Ectodermal cell (in vitro differentiated cells): ENCODE data around the gene C12orf75.
"Not testable (repeated sequence)": the region's sequence is repeated elsewhere in the genome, so short reads cannot be mapped to it uniquely, and the experiment has no call there.

Experiments used
- H3K27ac ChIP-seq: 2 replicates; pipeline ENCODE4 v1.7.0; 2013; ENCODE audit warnings: mild to moderate bottlenecking, low read depth, low read length; ENCODE audit not compliant: insufficient read depth, poor library complexity, severe bottlenecking
- H3K27me3 ChIP-seq: 2 replicates; pipeline ENCODE4 v1.7.0; 2013; ENCODE audit warnings: mild to moderate bottlenecking, low read length; ENCODE audit not compliant: insufficient read depth, control insufficient read depth, poor library complexity, severe bottlenecking
- H3K36me3 ChIP-seq: one replicate; pipeline ENCODE4 v1.7.0; 2013; ENCODE audit warnings: low read length; ENCODE audit not compliant: control insufficient read depth, insufficient read depth
- H3K4me1 ChIP-seq: one replicate; pipeline ENCODE4 v1.7.0; 2013; ENCODE audit warnings: low read length; ENCODE audit not compliant: control insufficient read depth, insufficient read depth
- H3K4me3 ChIP-seq: 2 replicates; pipeline ENCODE4 v1.7.0; 2013; ENCODE audit warnings: low read depth, low read length, control low read depth; ENCODE audit not compliant: insufficient read depth
- H3K9me3 ChIP-seq: 2 replicates; pipeline ENCODE4 v1.7.0; 2013; ENCODE audit warnings: mild to moderate bottlenecking, low read length, moderate library complexity; ENCODE audit not compliant: control insufficient read depth
- WGBS, 2 experiments: methylation state at CpG; one replicate each; pipeline ENCODE4 v1.1.7; 2013; ENCODE audit warnings: missing lambda C conversion rate in 2 of 2; 5-methylcytosine and 5-hydroxymethylcytosine counted together

The C12orf75 gene

GRCh38 chr12:105334001-105334400 is 3.5 kb downstream of the C12orf75 start:
- Histone ChIP-seq H3K4me3 (no peak overlapping the region), H3K9me3 (no peaks in the 10 kb centered on the region), H3K4me1 (peaks cover 12% of the 10 kb centered on the region), H3K36me3 (no peaks in the 10 kb centered on the region), H3K27me3 (peaks cover 18% of the 10 kb centered on the region), H3K27ac (no peak overlapping the region)
- WGBS, 2 experiments = 87 to 92% methylated on average over 3 of the region's 3 CpGs

GRCh38 chr12:105334582-105334981 is 4.1 kb downstream of the C12orf75 start:
- WGBS, 2 experiments = 59 to 76% methylated on average over 4 of the region's 4 CpGs
- Histone ChIP-seq H3K4me1 (peaks cover 12% of the 10 kb centered on the region), H3K27ac (no peak overlapping the region), H3K9me3 (no peaks in the 10 kb centered on the region), H3K27me3 (peaks cover 17% of the 10 kb centered on the region), H3K36me3 (no peaks in the 10 kb centered on the region), H3K4me3 (no peak overlapping the region)

GRCh38 chr12:105335856-105336255 is 5.4 kb downstream of the C12orf75 start:
- Histone ChIP-seq H3K4me3 (no peak overlapping the region), H3K36me3 (no peaks in the 10 kb centered on the region), H3K4me1 (peaks cover 8% of the 10 kb centered on the region), H3K27me3 (peaks cover 17% of the 10 kb centered on the region), H3K27ac (no peak overlapping the region), H3K9me3 (no peaks in the 10 kb centered on the region)
- 87 to 95% methylated on average over 5 of the region's 5 CpGs for WGBS, 2 experiments

GRCh38 chr12:105336411-105336810 is 5.9 kb downstream of the C12orf75 start:
- Histone ChIP-seq H3K27ac (no peak overlapping the region), H3K36me3 (no peaks in the 10 kb centered on the region), H3K27me3 (peaks cover 12% of the 10 kb centered on the region), H3K4me1 (peaks cover 4% of the 10 kb centered on the region), H3K9me3 (no peaks in the 10 kb centered on the region), H3K4me3 (no peak overlapping the region)
- 93 to 95% methylated on average over 6 to 7 of the region's 7 CpGs for WGBS, 2 experiments

- 90 to 93% methylated on average over 3 of the region's 3 CpGs for WGBS, 2 experiments
- H3K27ac ChIP-seq = no peak overlapping the region
- peaks cover 2% of the 10 kb centered on the region for H3K27me3 ChIP-seq
- no peaks in the 10 kb centered on the region for H3K4me1 ChIP-seq
- no peak overlapping the region for H3K4me3 ChIP-seq
- H3K36me3 ChIP-seq = no peaks in the 10 kb centered on the region
- no peaks in the 10 kb centered on the region for H3K9me3 ChIP-seq
Observed at GRCh38 chr12:105337391-105337790, 6.9 kb downstream of the C12orf75 start.

- Histone ChIP-seq H3K36me3 (no peaks in the 10 kb centered on the region), H3K4me3 (no peak overlapping the region), H3K27ac (no peak overlapping the region), H3K9me3 (no peaks in the 10 kb centered on the region), H3K4me1 (no peaks in the 10 kb centered on the region), H3K27me3 (no peaks in the 10 kb centered on the region)
- no CpG with 5 or more reads among the region's 1 CpG for WGBS, 2 experiments
Observed at GRCh38 chr12:105338966-105339365, 8.5 kb downstream of the C12orf75 start.

- H3K4me3 ChIP-seq = no peak overlapping the region
- no peaks in the 10 kb centered on the region for H3K36me3 ChIP-seq
- H3K27ac ChIP-seq = no peak overlapping the region
- H3K9me3 ChIP-seq = no peaks in the 10 kb centered on the region
- no peaks in the 10 kb centered on the region for H3K27me3 ChIP-seq
- WGBS, 2 experiments = 87 to 100% methylated on average over 2 of the region's 2 CpGs
- H3K4me1 ChIP-seq = no peaks in the 10 kb centered on the region
Observed at GRCh38 chr12:105341010-105341409, 10.5 kb downstream of the C12orf75 start.

- H3K4me1 ChIP-seq, H3K4me3 ChIP-seq, H3K9me3 ChIP-seq, H3K36me3 ChIP-seq, H3K27me3 ChIP-seq, H3K27ac ChIP-seq: not testable (repeated sequence)
- 93 to 100% methylated on average over 1 of the region's 1 CpG for WGBS, 2 experiments
Observed at GRCh38 chr12:105341620-105342019, 11.1 kb downstream of the C12orf75 start.

GRCh38 chr12:105342464-105342863 is 12.0 kb downstream of the C12orf75 start:
- Histone ChIP-seq H3K27ac (no peak overlapping the region), H3K27me3 (no peaks in the 10 kb centered on the region), H3K9me3 (no peaks in the 10 kb centered on the region), H3K4me1 (no peaks in the 10 kb centered on the region), H3K4me3 (no peak overlapping the region), H3K36me3 (no peaks in the 10 kb centered on the region)

- Histone ChIP-seq H3K36me3 (no peaks in the 10 kb centered on the region), H3K9me3 (no peaks in the 10 kb centered on the region), H3K27me3 (no peaks in the 10 kb centered on the region), H3K27ac (no peak overlapping the region), H3K4me1 (no peaks in the 10 kb centered on the region), H3K4me3 (no peak overlapping the region)
- 85 to 90% methylated on average over 1 of the region's 1 CpG for WGBS, 2 experiments
Observed at GRCh38 chr12:105343836-105344235, 13.3 kb downstream of the C12orf75 start.

- H3K36me3 ChIP-seq = no peaks in the 10 kb centered on the region
- H3K4me3 ChIP-seq = no peak overlapping the region
- no peaks in the 10 kb centered on the region for H3K9me3 ChIP-seq
- no peaks in the 10 kb centered on the region for H3K27me3 ChIP-seq
- no peaks in the 10 kb centered on the region for H3K4me1 ChIP-seq
- H3K27ac ChIP-seq = no peak overlapping the region
- WGBS, 2 experiments = 75 to 80% methylated on average over 4 of the region's 4 CpGs
Observed at GRCh38 chr12:105347499-105347898, 17.0 kb downstream of the C12orf75 start.
